Measurements from ENCODE around the gene DAG1.

GRCh38 chr3:49536875-49537533, 66.9 kb downstream of the DAG1 start:
- no peak for TF ChIP-seq CTCF (conservative IDR thresholded peaks at IDR 0.05)
- no peak for TF ChIP-seq EZH2 (IDR thresholded peaks at IDR 0.05; ENCODE audit: low read depth)
